Fibroblast of peridontal ligament (primary cell): ENCODE data around the gene TMEM30B.

Source experiments
- DNase-seq: peaks from one replicate; pipeline ENCODE4 v3.0.0-alpha.2; 2010; ENCODE audit errors: extremely low read depth

Gene TMEM30B

DNA sequence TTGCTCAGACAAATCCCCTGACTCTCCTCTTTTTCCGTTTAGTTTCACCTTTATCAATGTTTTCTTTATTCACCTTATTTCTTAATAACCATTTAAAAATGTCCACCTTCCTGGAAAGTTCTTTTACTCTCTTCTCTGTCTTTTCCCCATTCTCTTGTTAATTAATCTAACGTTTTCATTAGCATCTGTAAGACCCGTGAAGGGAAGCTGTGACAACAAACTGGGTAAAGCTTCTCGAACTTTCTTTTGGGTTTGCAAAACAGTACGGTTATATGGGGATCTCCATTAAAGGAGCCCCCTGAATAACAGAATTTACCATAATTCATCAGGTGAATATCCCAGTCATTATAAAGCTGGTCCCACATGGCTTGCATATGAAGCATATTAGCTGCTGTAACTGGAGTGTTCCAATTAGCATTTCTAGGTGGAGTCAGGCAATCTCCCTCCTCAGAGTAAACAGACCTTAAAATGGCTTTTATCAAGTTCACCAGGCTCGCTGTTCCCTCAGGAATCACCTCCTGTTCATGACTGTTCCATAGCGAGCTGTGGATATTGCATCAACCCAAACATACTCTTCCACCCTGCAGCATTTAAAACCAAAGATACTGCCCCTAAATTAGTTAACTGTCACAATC lies 42.4 kb downstream of the TMEM30B start:
- no peak for DNase-seq

- no peak for DNase-seq
Measured at GRCh38 chr14:61234215-61234916, 46.8 kb downstream of the TMEM30B start.

DNA sequence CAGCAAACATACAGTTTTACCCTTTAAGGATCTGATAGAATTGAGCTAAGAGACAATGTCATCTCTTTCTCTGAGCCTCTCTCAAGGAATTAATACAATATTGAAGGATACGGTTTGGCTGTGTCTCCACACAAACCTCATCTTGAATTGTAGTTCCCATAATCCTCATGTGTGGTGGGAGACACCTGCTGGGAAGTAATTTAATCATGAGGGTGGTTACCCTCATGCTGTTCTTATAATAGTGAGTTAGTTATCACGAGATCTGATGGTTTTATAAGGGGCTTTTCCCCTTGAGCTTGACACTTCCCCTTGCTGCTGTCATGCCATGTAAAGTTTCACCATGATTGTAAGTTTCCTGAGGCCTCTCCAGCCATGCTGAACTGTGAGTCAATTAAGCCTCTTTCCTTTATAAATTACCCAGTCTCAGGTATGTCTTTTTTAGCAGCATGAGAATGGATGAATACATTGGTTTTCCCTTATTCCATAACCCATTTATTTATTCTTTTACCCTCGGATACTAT lies 47.6 kb downstream of the TMEM30B start:
- no peak for DNase-seq

GRCh38 chr14:61231810-61232209 lies 49.3 kb downstream of the TMEM30B start:
- DNase-seq = no peak

DNA sequence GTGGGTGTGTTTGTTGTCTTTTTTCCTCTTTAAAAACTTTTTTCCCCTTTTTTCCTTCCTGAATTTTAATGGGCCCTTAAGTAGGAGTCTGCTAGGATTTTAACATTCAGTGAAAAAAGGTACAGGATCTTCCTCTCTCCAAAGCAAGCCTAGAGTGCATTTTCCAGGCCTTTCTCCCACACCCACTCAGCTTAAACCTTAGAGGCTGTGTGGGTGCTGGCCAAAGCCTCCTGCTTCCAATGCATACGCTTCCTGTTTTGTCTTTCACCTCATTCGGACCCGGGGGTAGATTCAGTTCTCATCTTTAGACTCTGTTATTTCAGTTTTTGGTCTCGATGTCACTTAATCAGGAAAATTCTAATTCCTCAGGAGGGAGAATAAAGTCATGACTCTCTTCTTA lies 51.2 kb downstream of the TMEM30B start:
- DNase-seq = no peak

DNA sequence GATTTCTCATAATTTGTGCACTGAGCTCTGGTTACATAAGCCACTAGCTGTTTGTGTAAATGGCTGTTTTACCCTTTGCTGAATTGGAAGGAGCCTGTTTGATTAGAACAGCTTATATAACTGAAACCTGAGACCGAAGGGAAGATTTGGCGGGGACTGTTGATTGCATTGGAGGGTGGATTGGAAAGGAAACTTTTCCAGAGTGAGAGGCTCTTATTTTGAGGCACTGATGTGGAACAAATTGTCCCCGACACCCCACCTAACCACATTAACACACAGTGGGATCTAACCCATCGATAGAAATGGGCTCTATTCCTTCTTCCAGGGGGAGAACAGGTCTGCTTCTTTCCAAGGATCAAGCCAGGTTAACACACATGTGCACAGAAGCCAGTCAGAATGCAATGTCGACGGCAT lies 51.7 kb downstream of the TMEM30B start:
- DNase-seq = peak; percentile 36

- DNase-seq = no peak
Measured at GRCh38 chr14:61227884-61228591, 53.1 kb downstream of the TMEM30B start.
